SK-N-SH (cell line): ENCODE data around the gene ACAP2. TPM values are rescaled to one million over a fixed set of nuclear protein-coding genes. Genes with fewer than 3 reads are reported as not detected.

Experiments used
- CTCF ChIA-PET: fragments of 300-600, 350-600 bp; formaldehyde crosslinking; extraction: SDS; loops from one replicate; lab custom pipeline; 2021; lab: Yijun Ruan, JAX
- POLR2A ChIA-PET: fragments of 350-600 bp; sonication (Branson Sonifier 250); formaldehyde crosslinking; extraction: SDS; loops from one replicate; lab custom pipeline; 2020; ENCODE audit warnings: antibody characterized with exemption, inconsistent platforms; lab: Yijun Ruan, JAX
- DNase-seq: peaks from one replicate; pipeline ENCODE4 v3.0.0; 2012
- H2AFZ ChIP-seq: fragments of 200-600 bp; sonication (generic); 2 replicates; pipeline ENCODE4 v1.8.1; 2016; ENCODE audit warnings: antibody characterized with exemption, mild to moderate bottlenecking, low read depth
- H3F3A ChIP-seq: fragments of 200-600 bp; sonication (generic); replicated peaks from 2 replicates; pipeline ENCODE3; 2016; ENCODE audit warnings: antibody characterized with exemption, mild to moderate bottlenecking; ENCODE audit not compliant: insufficient read depth
- H3K27ac ChIP-seq, 2 experiments: fragments of 200-500 bp in 1 of 2; fragments of 200-600 bp in 1 of 2; sonication (Bioruptor generic) in 1 of 2; sonication (generic), shearing (Covaris generic) in 1 of 2; 2 replicates each; pipeline versions ENCODE4 v1.5.1 to v1.6.1; 2014 to 2016; ENCODE audit warnings: low read depth in 2 of 2, inconsistent platforms in 1 of 2, low read length in 1 of 2, mild to moderate bottlenecking in 1 of 2, mixed read lengths in 1 of 2
- H3K27me3 ChIP-seq: fragments of 200-600 bp; sonication (generic), shearing (Covaris generic); 2 replicates; pipeline ENCODE4 v1.6.1; 2016; ENCODE audit warnings: mixed run types; ENCODE audit not compliant: insufficient read depth
- H3K36me3 ChIP-seq, 2 experiments: fragments of 200-500 bp in 1 of 2; fragments of 200-600 bp in 1 of 2; sonication (Bioruptor generic) in 1 of 2; sonication (generic) in 1 of 2; replicated peaks in 1 of 2; 2 replicates each; pipeline versions ENCODE3 to v1.5.1; 2014 to 2016; ENCODE audit warnings: low read length in 1 of 2, mild to moderate bottlenecking in 1 of 2; ENCODE audit not compliant: insufficient read depth in 2 of 2, control insufficient read depth in 1 of 2
- H3K4me1 ChIP-seq, 2 experiments: fragments of 200-500 bp in 1 of 2; fragments of 200-600 bp in 1 of 2; sonication (Bioruptor generic) in 1 of 2; sonication (generic), shearing (Covaris generic) in 1 of 2; 2 replicates each; pipeline versions ENCODE4 v1.5.1 to v1.6.1; 2014 to 2016; ENCODE audit warnings: low read depth in 1 of 2, low read length in 1 of 2, mixed run types in 1 of 2; ENCODE audit not compliant: insufficient read depth in 2 of 2, control insufficient read depth in 1 of 2
- H3K4me2 ChIP-seq: fragments of 200-600 bp; sonication (generic), shearing (Covaris generic); 2 replicates; pipeline ENCODE4 v1.6.1; 2017; ENCODE audit warnings: mixed run types
- H3K4me3 ChIP-seq, 2 experiments: fragments of 200-500 bp in 1 of 2; fragments of 200-600 bp in 1 of 2; sonication (Bioruptor generic) in 1 of 2; sonication (generic), shearing (Covaris generic) in 1 of 2; 2 replicates each; pipeline versions ENCODE4 v1.5.1 to v1.8.1; 2014 to 2016; ENCODE audit warnings: low read depth in 2 of 2, inconsistent platforms in 1 of 2, low read length in 1 of 2, mild to moderate bottlenecking in 1 of 2, mixed read lengths in 1 of 2, moderate library complexity in 1 of 2
- H3K79me2 ChIP-seq: fragments of 200-600 bp; sonication (generic); 2 replicates; pipeline ENCODE4 v1.8.1; 2017; ENCODE audit warnings: mild to moderate bottlenecking; ENCODE audit not compliant: insufficient read depth
- H3K9ac ChIP-seq: fragments of 200-600 bp; sonication (generic); 2 replicates; pipeline ENCODE4 v1.6.1; 2017; ENCODE audit warnings: mixed run types
- H3K9me2 ChIP-seq: fragments of 200-600 bp; sonication (generic); 2 replicates; pipeline ENCODE4 v1.6.1; 2017; ENCODE audit warnings: mixed run types
- H3K9me3 ChIP-seq: fragments of 200-600 bp; sonication (generic); 2 replicates; pipeline ENCODE4 v1.6.1; 2017; ENCODE audit warnings: mixed run types, mild to moderate bottlenecking, moderate library complexity
- H4K20me1 ChIP-seq: fragments of 200-600 bp; sonication (generic); 2 replicates; pipeline ENCODE4 v1.6.1; 2017; ENCODE audit warnings: mild to moderate bottlenecking, mixed run types; ENCODE audit not compliant: insufficient read depth
- ELF1 ChIP-seq: IDR thresholded peaks from 2 replicates; pipeline ENCODE4 v1.4.0; 2012
- EZH2phosphoT487 ChIP-seq: fragments of 200-600 bp; sonication (generic); IDR thresholded peaks from 2 replicates; pipeline ENCODE4 v1.6.1; 2017; ENCODE audit warnings: low read depth, mixed run types, mild to moderate bottlenecking, antibody characterized with exemption, moderate library complexity, borderline replicate concordance
- FOSL2 ChIP-seq: IDR thresholded peaks from 2 replicates; pipeline ENCODE4 v1.4.0; 2012; ENCODE audit warnings: low read depth, mild to moderate bottlenecking, moderate library complexity, borderline replicate concordance
- FOXJ3 ChIP-seq: sonication (generic); formaldehyde crosslinking; IDR thresholded peaks from 2 replicates; pipeline ENCODE4 v1.5.1; 2020; ENCODE audit warnings: mild to moderate bottlenecking, missing genetic modification reagents
- JUND ChIP-seq: IDR thresholded peaks from 2 replicates; pipeline ENCODE4 v1.4.0; 2012
- MAX ChIP-seq: IDR thresholded peaks from 2 replicates; pipeline ENCODE4 v1.4.0; 2012; ENCODE audit warnings: low read depth
- MXI1 ChIP-seq: IDR thresholded peaks from 2 replicates; pipeline ENCODE4 v1.6.1; 2012; ENCODE audit warnings: mild to moderate bottlenecking, low read depth, low read length, improper control_type of control experiment
- NFIC ChIP-seq: IDR thresholded peaks from 2 replicates; pipeline ENCODE4 v1.4.0; 2012; ENCODE audit warnings: borderline replicate concordance
- RAD21 ChIP-seq: IDR thresholded peaks from 2 replicates; pipeline ENCODE4 v1.6.1; 2012; ENCODE audit warnings: mild to moderate bottlenecking, low read length
- REST ChIP-seq: IDR thresholded peaks from 2 replicates; pipeline ENCODE4 v1.6.1; 2012; ENCODE audit warnings: mild to moderate bottlenecking, low read depth, low read length, moderate library complexity
- RFX5 ChIP-seq: IDR thresholded peaks from 2 replicates; pipeline ENCODE4 v1.6.1; 2012; ENCODE audit warnings: mild to moderate bottlenecking, improper control_type of control experiment, low read length
- SIN3A ChIP-seq: IDR thresholded peaks from 2 replicates; pipeline ENCODE4 v1.6.1; 2012; ENCODE audit warnings: low read depth, mild to moderate bottlenecking, low read length, moderate library complexity, borderline replicate concordance
- TAF1 ChIP-seq: IDR thresholded peaks from 2 replicates; pipeline ENCODE4 v1.6.1; 2012; ENCODE audit warnings: low read depth, mild to moderate bottlenecking, low read length, moderate library complexity, borderline replicate concordance
- USF2 ChIP-seq: fragments of 150-350 bp; IDR thresholded peaks from 2 replicates; pipeline ENCODE4 v1.6.1; 2017; ENCODE audit warnings: antibody characterized with exemption, low read length, low read depth, borderline replicate concordance
- YY1 ChIP-seq: IDR thresholded peaks from 2 replicates; pipeline ENCODE4 v1.4.0; 2012; ENCODE audit warnings: low read depth, mild to moderate bottlenecking
- WGBS: methylation state at CpG from one replicate; pipeline ENCODE4 v1.1.6; 2017; ENCODE audit warnings: low lambda C conversion rate; 5-methylcytosine and 5-hydroxymethylcytosine counted together
- polyA plus RNA-seq, 3 experiments: library from polyadenylated mRNA; depleted of rRNA; stranded (reverse); fragments of >200 nt; gene quantifications; 2 replicates each; pipeline ENCODE4 v1.2.3, GENCODE V29; 2012
- TF ChIP-seq, protein P1 (sequence below): fragments of 200-600 bp; sonication (generic); IDR thresholded peaks from 2 replicates; pipeline ENCODE4 v1.6.1; 2017; ENCODE audit warnings: antibody characterized with exemption, mild to moderate bottlenecking, moderate library complexity

ACAP2 gene
- polyA plus RNA-seq, 1 of the 3 experiments (the other 2 are of a cell fraction) = 6.8 TPM

DNA sequence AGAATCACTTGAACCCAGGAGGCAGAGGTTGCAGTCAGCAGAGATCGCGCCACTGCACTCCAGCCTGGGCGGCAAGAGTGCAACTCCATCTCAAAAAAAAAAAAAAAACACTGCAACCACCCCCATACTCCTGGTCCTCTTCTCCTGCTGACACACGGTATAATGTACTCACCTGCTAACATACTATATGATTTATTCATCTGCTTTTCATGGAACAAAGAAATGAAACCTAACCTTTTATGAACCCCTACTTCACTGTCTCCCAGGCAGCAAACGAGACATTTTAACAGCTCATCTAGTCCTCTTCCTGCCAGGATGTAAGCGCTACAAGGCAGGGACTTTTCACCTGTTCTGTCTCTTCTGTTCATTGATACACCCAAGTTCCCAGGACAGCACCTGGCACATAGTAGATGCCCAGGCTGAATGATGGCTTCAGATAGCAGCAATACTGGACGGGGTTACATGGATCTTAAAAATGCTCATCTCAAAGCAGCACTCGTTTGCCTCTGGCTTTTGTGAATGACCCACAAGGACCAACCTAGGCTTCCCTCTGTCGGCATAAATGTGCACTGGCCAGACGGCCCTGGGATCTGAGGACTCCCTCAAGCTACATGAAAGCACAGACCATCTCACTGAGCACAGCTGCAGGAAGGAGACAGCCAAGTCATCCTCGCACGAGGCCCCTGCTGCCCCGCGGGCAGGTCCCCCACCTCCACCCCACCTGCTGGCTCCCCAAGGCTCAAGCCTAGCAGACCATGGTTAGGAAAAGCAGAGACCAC is 192.2 kb downstream of the ACAP2 start:
- POLR2A ChIA-PET = no interaction called here
- H4K20me1 ChIP-seq = 0 out of 2 replicates have a peak, but pooled peaks cover 3% of the 10 kb centered on the region
- no peaks in the 10 kb centered on the region for H3K9me3 ChIP-seq
- no peak overlapping the region for H3K9ac ChIP-seq
- no peak overlapping the region for H3K4me2 ChIP-seq
- H3F3A ChIP-seq = peaks cover 4% of the 10 kb centered on the region
- H3K27ac ChIP-seq = peak overlapping the region in 1 of 2 experiments; percentile 41; a peak in 2 of 4 replicates
- no peaks in the 10 kb centered on the region for H3K36me3 ChIP-seq
- H3K4me3 ChIP-seq = no peak overlapping the region
- H2AFZ ChIP-seq = no peak overlapping the region
- H3K27me3 ChIP-seq = no peaks in the 10 kb centered on the region
- no peak for DNase-seq
- H3K79me2 ChIP-seq = peaks cover 57% of the 10 kb centered on the region
- TF ChIP-seq MXI1 (no peak), RAD21 (peak; percentile 50)
- 92% methylated on average over 10 of the region's 14 CpGs for WGBS
- H3K9me2 ChIP-seq = no peaks in the 10 kb centered on the region
- H3K4me1 ChIP-seq = peaks cover 15 to 79% of the 10 kb centered on the region in 2 experiments
- CTCF ChIA-PET = interaction anchor here (0.6 to 4.4 kb wide), 6 partner anchors 10 to 567 kb away, joined by 3 to 23 read pairs (median 3); partner anchors contain the start of gene FAM43A

GRCh38 chr3:195249858-195250464 is 192.9 kb downstream of the ACAP2 start:
- POLR2A ChIA-PET = interaction anchor here (0.7 kb wide), 1 partner anchor 9 kb away, joined by 3 read pairs; no protein-coding TSS in a partner anchor
- Histone ChIP-seq H4K20me1 (0 out of 2 replicates have a peak, but pooled peaks cover 3% of the 10 kb centered on the region), H3K4me2 (no peak overlapping the region), H2AFZ (no peak overlapping the region), H3F3A (peaks cover 4% of the 10 kb centered on the region), H3K4me1 (peaks cover 15 to 72% of the 10 kb centered on the region in 2 experiments), H3K27ac (peak overlapping the region in 1 of 2 experiments; percentile 17; a peak in 1 of 4 replicates), H3K4me3 (no peak overlapping the region), H3K27me3 (no peaks in the 10 kb centered on the region), H3K9ac (no peak overlapping the region), H3K9me3 (no peaks in the 10 kb centered on the region), H3K9me2 (no peaks in the 10 kb centered on the region), H3K36me3 (no peaks in the 10 kb centered on the region), H3K79me2 (peaks cover 57% of the 10 kb centered on the region)
- CTCF ChIA-PET = interaction anchor here (0.8 to 4.4 kb wide), 5 partner anchors 11 to 578 kb away, joined by 3 to 23 read pairs (median 4); partner anchors contain the start of genes FAM43A, LSG1 and XXYLT1
- DNase-seq = no peak
- TF ChIP-seq JUND (no peak), FOSL2 (no peak), EZH2phosphoT487 (no peak), MAX (no peak), MXI1 (no peak), FOXJ3 (no peak), ELF1 (no peak), USF2 (no peak), YY1 (no peak), NFIC (no peak), TAF1 (no peak), RFX5 (no peak), REST (no peak), SIN3A (no peak)
- TF ChIP-seq, protein P1, sequence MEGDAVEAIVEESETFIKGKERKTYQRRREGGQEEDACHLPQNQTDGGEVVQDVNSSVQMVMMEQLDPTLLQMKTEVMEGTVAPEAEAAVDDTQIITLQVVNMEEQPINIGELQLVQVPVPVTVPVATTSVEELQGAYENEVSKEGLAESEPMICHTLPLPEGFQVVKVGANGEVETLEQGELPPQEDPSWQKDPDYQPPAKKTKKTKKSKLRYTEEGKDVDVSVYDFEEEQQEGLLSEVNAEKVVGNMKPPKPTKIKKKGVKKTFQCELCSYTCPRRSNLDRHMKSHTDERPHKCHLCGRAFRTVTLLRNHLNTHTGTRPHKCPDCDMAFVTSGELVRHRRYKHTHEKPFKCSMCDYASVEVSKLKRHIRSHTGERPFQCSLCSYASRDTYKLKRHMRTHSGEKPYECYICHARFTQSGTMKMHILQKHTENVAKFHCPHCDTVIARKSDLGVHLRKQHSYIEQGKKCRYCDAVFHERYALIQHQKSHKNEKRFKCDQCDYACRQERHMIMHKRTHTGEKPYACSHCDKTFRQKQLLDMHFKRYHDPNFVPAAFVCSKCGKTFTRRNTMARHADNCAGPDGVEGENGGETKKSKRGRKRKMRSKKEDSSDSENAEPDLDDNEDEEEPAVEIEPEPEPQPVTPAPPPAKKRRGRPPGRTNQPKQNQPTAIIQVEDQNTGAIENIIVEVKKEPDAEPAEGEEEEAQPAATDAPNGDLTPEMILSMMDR = no peak
- TF ChIP-seq, all 33 proteins: peak for 0
- 86% methylated on average over 11 of the region's 11 CpGs for WGBS
